Stomach (tissue), 4 donors: ENCODE measurements around the gene RHCG.

Experiments used
- CTCF ChIP-seq, 7 experiments: fragments of 450-650 bp in 4 of 7; fragments of 200-600 bp in 3 of 7; sonication (generic) in 3 of 7; IDR thresholded peaks; one replicate each; pipeline ENCODE4 v1.5.1; 2016 to 2019; ENCODE audit warnings: antibody characterized with exemption in 7 of 7, control low read depth in 2 of 7, mild to moderate bottlenecking in 1 of 7
- EP300 ChIP-seq: sonication (generic); formaldehyde crosslinking; IDR thresholded peaks from one replicate; pipeline ENCODE4 v1.6.1; 2017; ENCODE audit warnings: antibody characterized with exemption
- POLR2A ChIP-seq, 4 donors: fragments of 450-650 bp; IDR thresholded peaks; one replicate each; pipeline ENCODE4 v1.6.1; 2016; ENCODE audit warnings: antibody characterized with exemption in 4 of 4, control low read depth in 2 of 4, mild to moderate bottlenecking in 1 of 4, moderate library complexity in 1 of 4
- POLR2AphosphoS5 ChIP-seq, 3 donors: sonication (generic); formaldehyde crosslinking; IDR thresholded peaks; one replicate each; pipeline ENCODE4 v1.6.1; 2016; ENCODE audit warnings: antibody characterized with exemption in 3 of 3

- TF ChIP-seq POLR2A (IDR thresholded peaks at IDR 0.05) = no peak
- no peak for TF ChIP-seq POLR2AphosphoS5 (IDR thresholded peaks at IDR 0.05)
- TF ChIP-seq CTCF (IDR thresholded peaks at IDR 0.05) = no peak
- TF ChIP-seq EP300 = no peak
These were observed 25.2 kb upstream of the RHCG start for GRCh38 chr15:89521605-89522004.
